NCI-H2196 treated with DMSO at 0.1 percent for 48 hours (cell line): ENCODE results near the gene STX8.
"Not testable (repeated sequence)": the region's sequence is repeated elsewhere in the genome, so short reads cannot be mapped to it uniquely, and the experiment has no call there.

Experiments used
- DNase-seq: peaks from one replicate; lab custom pipeline; 2025; ENCODE audit not compliant: unreplicated experiment; lab: John Stamatoyannopoulos, UW

The STX8 gene, protein sequence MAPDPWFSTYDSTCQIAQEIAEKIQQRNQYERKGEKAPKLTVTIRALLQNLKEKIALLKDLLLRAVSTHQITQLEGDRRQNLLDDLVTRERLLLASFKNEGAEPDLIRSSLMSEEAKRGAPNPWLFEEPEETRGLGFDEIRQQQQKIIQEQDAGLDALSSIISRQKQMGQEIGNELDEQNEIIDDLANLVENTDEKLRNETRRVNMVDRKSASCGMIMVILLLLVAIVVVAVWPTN

DNA sequence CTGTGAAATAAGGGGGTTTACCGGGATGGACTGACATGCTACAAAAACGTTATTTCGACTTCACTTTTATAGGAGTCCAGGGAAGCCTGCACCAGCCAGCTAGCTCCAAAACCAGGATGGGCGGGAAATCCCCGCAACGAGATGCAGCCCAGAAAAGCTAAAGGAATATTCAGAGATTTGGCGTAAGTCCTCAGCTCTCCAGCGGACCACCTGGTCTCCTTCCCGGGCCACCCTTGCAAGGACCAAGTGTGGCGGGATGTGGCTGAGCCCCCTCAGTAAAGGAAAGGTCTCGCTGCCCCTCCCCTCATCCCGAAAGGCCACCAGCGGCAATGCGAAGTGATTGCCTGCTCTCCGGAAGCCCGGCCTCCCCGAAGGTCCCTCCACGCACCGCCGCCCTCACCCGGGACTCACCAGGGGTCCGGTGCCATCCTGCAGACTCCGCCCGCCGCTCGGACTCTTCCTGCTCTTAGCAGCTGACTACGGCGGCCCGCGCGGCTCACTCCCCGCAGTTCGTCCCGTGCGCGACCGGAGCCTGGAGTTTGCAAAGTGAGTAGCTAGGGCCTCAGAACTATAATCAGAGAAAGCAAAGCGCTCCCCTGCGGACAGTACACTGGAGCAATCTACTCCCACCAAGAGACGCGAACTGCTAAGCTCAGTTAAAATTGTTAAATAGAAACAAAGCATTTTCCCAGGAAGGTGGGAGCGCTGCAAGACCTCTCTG is at the start of gene STX8:
Gene STX8 (minus strand): TSS at position 440 of the 721 bp plus-strand sequence. CDS start 12 bp downstream, at position 428.
- DNase-seq = peak; percentile 51

DNA sequence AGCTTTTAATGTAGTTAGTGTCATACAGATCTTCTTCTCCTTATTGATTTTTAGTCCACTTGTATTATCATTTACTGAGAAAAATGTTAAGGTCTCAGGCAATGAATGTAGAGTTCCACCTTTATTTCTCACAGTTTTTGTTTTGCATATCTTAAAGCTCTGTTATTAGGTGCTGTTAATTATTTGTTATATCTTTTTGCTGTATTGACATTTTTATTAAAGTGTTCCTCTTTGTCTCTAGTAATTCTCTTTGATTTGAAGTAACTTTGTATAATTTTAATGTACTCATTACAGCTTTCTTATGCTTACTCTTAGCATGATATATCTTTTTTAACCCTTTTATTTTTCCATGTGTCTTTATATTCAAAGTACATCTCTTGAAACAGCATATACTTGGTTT is 47.3 kb upstream of the STX8 start:
- DNase-seq = no peak

DNA sequence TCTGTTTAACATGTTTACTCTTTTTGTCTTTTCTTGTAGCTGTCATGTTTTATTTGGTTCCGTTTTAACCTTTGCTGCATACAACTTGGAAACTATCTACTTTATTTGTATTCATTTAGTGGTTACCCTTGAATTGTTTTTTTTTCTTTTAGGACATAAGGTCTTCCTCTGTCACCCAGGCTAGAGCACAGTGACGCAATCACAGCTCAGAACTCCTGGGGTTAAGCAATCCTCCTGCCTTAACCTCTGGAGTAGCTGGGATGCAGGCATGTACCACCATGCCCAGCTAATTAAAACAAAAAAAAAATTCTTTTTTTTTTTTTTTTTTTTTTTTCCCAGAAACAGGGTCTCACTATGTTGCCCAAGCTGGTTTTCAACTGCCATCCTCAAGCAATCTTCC is 39.9 kb upstream of the STX8 start:
- no peak for DNase-seq

DNA sequence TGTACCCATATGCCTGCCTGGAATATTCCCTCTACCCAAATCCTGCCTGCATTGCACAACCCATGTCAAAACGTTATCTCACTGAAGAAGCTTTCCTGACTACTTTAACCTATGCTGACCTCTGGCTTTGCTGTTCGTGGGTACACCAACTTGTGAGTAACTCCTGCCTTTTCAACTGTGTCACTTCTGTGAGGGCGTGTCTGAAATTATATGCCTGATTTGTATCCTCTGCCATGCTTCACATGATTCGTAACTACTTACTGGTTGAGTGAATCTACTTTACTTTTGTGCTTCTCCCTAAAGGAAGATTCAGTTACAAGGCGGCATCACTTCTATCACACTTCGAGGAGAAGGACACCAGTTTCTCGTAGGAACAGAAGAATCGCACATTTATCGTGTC is 36.4 kb upstream of the STX8 start:
- no peak for DNase-seq

DNA sequence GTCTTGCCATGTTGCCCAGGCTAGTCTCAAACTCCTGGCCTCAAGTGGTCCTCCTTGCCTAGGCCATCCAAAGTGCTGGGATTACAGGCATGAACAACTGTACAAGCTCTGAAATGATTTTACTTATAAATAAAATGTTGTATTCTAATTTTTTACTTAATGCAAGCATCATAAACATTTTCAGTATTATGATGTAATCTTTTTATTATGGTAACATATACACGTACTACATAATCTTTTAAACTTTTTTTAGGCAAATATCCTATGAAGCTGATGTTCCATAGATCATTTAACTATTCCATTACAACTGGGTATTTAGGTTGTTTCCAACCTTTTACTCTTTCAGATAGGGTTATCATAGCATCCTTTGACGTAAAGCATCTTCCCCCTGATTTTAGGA is 35.9 kb upstream of the STX8 start:
- DNase-seq = no peak

DNA sequence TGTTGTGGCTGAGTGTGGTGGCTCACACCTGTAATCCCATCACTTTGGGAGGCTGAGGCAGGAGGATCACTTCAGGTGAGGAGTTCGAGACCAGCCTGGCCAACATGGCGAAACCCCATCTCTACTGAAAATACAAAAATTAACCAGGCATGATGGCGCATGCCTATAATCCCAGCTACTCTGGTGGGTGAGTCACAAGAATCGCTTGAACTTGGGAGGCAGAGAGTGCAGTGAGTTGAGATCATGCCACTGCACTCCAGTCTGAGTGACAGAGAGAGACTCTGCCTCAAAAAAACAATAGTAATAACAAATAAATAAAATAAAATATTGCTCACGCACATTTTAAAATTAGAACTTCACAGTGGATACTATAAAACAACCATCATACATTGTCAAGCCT is 31.4 kb upstream of the STX8 start:
- DNase-seq = not testable (repeated sequence)

DNA sequence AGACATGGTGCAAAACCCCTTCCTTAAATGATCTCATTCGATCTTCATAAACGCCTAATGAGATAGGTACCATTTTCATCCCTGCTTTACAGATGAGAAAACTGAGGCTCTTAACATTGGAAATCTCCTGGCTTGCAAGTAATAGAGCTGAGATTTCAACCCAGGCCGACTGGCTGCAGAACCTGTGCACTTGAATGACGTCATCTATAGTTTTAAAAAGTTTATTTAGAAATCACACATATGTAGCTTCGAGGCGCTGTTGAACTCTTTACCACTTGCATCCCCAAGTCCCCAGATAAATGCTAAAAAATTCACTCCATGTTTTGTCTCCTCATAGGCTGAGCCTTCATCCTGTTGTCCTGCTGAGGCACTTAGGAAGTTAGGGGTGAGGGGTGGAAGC is 30.8 kb upstream of the STX8 start:
- no peak for DNase-seq

DNA sequence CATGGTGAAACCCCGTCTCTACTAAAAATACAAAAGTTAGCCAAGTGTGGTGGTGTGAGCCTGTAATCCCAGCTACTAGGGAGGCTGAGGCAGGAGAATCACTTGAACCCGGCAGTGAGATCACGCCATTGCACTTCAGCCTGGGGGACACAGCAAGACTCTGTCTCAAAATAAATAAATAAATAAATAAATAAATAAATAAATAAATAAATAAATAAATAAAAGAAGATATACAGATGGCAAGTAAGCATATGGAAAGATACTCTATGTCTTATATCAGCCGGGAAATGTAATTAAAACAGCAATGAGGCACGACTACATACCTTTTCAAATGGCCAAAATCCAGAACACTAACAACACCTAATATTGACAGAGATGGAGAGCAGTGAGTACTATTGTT is 29.0 kb upstream of the STX8 start:
- DNase-seq = not testable (repeated sequence)

DNA sequence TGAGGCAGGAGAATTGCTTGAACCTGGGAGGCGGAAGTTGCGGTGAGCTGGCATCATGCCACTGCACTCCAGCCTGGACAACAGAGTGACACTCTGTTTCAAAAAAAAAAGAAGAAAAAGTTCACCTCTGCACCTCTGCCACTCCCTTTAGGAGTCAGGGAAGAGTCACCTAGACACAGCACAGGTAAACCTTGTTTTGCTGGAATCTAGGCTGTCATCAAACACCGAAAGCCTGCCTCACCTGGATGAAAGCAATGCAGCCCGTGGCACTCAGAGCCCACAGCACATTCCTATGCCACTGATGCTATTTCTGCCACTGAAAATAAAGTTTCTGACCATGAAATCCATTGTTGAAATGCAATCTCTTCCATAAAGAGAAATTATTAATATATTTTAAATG is 23.0 kb upstream of the STX8 start:
- DNase-seq = no peak

DNA sequence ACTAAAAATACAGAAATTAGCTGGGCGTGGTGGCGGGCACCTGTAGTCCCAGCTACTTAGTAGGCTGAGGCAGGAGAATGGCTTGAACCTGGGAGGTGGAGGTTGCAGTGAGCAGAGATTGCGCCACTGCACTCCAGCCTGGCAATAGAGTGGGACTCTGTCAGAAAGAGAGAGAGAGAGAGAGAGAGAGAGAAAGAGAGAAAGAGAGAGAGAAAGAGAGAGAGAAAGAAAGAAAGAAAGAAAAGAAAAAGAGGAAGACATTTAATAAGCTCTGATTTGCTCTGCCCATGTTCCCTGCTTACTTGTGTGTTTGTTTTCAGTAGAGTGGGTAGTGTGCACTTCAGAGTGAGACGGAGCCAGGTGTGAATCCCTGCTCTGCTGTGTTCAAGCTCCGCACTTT is 22.0 kb upstream of the STX8 start:
- not testable (repeated sequence) for DNase-seq

DNA sequence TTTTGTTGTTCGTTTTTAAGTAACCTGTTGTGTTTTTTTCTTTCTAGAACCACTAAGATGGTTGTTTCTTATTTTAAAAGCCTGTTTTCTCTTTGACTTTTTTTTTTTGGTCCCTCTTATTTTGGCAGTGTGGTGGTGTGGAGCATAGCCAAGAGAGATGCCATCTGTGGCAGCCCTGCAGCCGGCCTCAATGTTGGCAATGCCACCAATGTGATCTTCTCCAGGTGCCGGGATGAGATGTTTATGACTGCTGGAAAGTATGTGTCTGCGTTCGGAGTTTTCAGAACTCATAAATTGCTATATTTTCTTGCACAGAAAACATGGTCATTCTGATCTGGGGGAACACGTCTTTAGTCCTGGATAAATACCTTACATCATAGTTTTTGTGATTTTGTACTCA is 18.4 kb upstream of the STX8 start:
- DNase-seq = no peak

DNA sequence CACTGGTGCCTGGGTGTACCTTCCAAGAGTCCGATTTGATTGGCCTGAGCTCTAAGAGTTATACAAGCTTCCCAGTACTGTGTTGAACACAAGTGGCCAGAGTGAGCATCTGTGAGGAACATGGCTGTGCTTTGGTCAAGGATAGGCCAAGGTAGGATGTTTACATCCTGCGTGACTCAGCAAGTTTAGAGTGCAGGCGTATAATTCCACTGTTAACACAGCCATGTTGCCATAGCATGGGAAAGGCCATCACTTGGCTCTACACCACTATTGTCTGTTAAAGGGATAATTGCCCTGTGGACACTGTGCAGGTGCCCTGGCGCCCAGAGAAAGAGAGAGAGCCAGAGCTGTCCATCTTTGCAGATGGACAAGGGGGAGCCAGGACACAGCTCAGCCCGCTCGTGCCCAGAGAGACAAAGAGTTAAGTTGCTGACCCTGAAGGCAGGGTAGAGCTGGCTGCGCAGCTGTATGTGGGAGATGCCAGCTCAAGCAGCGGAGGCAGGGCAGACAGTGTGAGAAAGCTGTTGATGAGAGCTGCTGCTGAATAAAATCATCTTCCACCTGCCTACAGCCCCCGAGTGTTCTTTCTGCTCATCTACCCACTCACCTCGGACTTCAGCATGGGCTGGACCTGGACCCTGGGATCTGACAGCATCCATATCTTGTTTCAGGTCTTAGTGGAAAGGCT is 12.5 kb upstream of the STX8 start:
- DNase-seq = no peak

DNA sequence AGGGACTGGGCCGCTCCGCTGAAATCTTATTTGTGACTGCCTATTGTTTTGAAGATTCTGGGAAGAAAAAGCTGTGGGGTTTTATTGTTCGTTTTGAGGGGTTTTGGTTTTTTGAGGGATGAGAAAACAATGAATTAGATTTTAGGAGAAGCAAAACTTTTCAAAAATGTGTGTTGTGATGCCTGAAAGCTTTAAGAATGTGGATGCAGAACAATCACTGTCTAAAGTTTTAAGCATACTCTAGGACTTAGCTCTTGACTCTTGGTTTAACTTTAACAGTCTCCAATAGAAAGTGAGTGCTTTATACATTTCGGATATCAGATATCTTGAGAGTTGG is 1.7 kb upstream of the STX8 start:
- DNase-seq = no peak

DNA sequence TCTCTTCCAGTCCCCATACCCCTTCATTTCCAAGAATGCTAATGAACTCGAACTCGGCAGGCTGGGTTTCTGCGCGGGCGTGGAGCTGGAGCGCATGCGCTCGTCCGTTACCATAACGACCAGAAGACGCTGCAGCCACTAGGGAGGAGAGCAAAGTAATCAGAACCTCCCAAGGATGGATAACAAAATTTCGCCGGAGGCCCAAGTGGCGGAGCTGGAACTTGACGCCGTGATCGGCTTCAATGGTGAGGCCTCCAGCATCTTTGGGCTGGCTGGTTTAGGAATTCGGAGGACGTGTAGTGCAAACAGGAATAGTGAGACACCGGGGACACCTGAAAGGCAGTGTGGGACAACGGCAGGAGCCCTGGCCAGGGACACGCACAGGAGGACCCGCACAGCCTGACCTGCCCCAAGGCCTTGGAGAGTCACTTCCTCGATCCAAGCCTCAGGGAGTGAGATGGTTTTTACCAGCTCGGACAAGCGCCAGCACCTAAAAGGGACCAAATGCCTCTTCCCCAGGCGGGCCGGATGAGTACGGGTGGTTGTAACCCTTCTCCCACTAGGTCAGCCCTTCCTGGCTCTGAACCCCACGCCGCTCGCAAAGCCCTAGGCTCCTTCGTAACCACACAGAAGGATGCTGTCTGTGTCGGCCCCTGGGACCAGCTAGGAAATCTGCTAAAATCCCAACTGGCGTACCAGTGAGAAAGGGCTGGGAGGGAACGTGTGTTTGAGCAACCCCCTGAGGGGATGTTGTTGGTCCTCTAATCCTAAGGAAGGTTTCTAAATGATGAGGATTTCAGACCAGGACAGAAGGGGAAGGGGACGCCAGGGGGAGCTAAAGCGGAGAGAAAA is 1.1 kb upstream of the STX8 start, which contains the start of gene CFAP52:
Gene CFAP52 (plus strand): TSS at position 122 of the 852 bp plus-strand sequence. CDS start 54 bp downstream, at position 176.
- DNase-seq = no peak

DNA sequence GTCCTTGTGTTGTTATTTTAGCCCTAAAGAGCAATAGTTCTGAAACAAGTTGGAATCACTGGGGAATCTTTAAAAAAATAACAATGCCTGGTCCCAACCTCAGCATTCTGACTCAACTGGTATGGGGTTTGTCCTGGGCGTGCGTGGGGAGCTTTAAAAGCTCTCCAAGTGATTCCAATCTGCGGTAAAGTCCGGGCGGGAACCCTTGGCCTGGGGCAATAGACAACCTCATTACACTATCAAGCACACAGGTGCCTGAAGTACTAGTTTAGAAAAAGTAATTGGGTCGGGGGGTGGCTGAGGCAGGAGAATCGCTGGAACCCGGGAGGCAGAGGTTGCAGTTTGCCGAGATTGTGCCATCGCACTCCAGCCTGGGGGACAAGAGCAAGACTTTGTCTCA is 4.4 kb downstream of the STX8 start:
- DNase-seq = no peak

DNA sequence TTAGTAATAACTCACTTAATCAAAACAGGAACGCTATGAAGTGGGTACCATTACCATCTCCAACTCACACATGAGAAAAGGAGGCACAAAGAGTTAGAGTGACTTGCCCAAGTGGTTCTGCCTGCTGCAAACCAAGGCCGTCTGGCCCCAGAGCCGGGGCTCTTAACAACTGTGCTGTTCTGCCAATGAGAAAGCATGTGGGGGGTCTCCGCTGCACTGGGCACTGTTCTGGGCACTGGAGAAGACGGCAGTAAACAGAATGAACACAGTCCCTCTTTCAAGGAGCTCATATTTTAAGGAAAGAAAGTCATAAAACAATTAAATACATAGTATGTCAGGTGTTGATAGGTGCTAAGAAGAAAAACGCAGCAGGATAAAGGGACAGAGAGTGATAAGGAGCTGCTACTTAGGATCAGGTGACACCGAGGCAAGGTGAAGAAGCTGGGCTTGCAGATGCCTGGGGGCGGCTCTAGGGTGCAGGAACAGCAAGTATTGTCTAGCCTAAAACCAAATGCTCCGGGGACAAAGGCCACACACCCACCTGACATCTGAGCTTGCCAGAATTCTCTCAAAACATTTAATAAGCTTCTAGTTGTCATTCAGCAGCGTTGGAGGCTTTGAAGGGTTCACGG is 6.5 kb downstream of the STX8 start:
- no peak for DNase-seq

DNA sequence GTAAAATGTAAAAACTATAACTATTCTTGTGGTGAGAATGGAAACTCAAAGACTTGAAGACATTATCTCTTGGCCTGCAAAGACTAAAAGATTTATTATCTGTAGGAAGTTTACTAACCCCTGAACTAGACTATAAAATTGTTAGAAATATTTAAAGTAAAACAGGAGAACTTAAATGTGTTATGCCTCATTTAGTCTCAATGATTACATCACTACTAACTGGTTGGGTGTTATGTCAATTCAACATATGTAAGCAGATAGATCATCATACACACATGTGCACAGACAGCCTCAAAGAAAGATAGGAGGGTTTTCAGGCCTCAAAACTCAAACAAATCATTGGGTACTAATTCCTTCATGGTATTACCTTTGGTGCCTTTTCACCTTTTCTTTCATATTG is 7.6 kb downstream of the STX8 start:
- DNase-seq = no peak

DNA sequence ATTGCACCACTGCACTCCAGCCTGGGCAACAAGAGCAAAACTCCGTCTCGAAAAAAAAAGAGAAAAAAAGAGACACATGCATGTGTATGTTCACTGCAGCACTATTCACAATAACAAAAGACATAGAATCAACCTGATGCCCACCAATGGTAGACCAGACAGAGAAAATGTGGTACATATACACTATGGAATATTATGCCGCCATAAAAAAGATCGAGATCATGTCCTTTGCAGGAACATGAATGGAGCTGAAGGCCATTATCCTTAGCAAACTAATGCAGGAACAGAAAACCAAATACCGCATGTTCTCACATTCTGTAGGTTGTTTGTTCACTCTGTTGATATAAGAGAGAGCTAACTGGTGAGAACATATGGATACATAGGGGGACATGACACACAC is 8.9 kb downstream of the STX8 start:
- not testable (repeated sequence) for DNase-seq

DNA sequence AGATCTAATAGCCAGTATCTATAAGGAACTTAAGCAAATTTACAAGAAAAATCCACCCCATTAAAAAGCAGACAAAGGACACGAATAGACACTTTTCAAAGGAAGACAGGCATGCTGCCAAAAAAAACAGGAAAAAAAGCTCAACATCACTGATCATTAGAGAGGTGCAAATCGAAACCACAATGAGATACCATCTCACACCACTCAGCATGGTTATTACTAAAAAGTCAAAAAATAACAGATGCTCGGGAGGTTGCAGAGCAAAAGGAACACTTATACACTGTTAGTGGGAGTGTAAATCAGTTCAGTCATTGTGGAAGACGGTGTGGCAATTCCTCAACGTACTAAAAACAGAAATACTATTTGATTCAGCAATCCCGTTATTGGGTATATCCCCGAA is 9.6 kb downstream of the STX8 start:
- DNase-seq = no peak

DNA sequence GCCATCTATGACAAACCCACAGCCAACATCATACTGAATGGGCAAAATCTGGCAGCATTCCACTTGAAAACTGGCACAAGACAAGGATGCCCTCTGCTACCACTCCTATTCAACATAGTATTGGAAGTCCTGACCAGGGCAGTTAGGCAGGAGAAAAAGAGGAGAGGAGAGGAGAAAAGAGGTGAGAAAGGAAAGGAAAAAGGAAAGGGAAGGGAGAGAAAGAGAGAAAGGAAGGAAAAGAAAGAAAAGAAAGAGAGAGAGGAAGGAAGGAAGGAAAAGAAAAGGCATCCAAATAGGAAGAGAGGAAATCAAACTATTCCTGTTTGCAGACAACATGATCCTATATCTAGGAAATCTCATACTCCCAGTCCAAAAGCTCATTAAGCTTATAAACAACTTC is 11.5 kb downstream of the STX8 start:
- DNase-seq = no peak

DNA sequence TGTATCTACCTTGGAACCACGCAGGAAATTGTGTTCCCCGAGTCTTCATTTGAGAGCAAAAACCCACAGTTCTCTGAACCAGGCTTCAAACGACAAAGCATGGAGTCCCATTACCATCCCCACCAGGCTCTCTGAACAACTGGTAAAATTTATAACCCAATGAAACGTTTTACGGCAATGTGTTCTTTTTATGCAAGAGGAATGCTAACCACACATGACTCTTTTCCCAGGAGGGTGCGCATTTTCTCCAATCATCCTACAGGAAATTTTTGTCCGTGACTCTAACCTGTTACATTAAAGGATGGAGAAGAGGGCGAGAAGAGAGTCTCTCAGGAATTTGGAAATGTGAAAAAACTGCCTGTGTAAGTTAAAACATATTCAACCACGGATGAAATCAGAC is 17.8 kb downstream of the STX8 start:
- DNase-seq = no peak
